HepG2 (cell line): Measurements from ENCODE around the gene NFRKB. TPM values are rescaled to one million over a fixed set of nuclear protein-coding genes. Genes with fewer than 3 reads are reported as not detected.

Source experiments
- CEBPG ChIP-seq: IDR thresholded peaks from 2 replicates; pipeline ENCODE4 v1.6.1; 2016
- EP300 ChIP-seq, 3 experiments: sonication (generic) in 1 of 3; formaldehyde crosslinking in 1 of 3; IDR thresholded peaks; 2 replicates each; pipeline versions ENCODE4 v1.5.1 to v1.6.1; 2011 to 2020; ENCODE audit warnings: low read depth in 2 of 3, low read length in 2 of 3, borderline replicate concordance in 1 of 3, improper control_type of control experiment in 1 of 3, mild to moderate bottlenecking in 1 of 3, missing genetic modification reagents in 1 of 3, moderate library complexity in 1 of 3
- FOXK1 ChIP-seq: sonication (generic); formaldehyde crosslinking; IDR thresholded peaks from 2 replicates; pipeline ENCODE4 v1.4.0; 2020; ENCODE audit warnings: low read depth, missing genetic modification reagents, borderline replicate concordance
- GATAD2A ChIP-seq: IDR thresholded peaks from 2 replicates; pipeline ENCODE4 v1.6.1; 2016
- HNF4A ChIP-seq: sonication (generic); formaldehyde crosslinking; IDR thresholded peaks from 2 replicates; pipeline ENCODE4 v1.4.0; 2020; ENCODE audit warnings: missing genetic modification reagents
- HOMEZ ChIP-seq: IDR thresholded peaks from 2 replicates; pipeline ENCODE4 v1.6.1; 2016; ENCODE audit warnings: low read depth
- IRF2 ChIP-seq: IDR thresholded peaks from 2 replicates; pipeline ENCODE4 v1.6.1; 2018; ENCODE audit warnings: missing genetic modification reagents, missing compliant biosample characterization
- KAT8 ChIP-seq: IDR thresholded peaks from 2 replicates; pipeline ENCODE4 v1.6.1; 2016; ENCODE audit warnings: missing genetic modification reagents, missing compliant biosample characterization
- KLF11 ChIP-seq: IDR thresholded peaks from 2 replicates; pipeline ENCODE4 v1.6.1; 2016; ENCODE audit warnings: missing compliant biosample characterization
- NFKBIZ ChIP-seq: IDR thresholded peaks from 2 replicates; pipeline ENCODE4 v1.6.1; 2018; ENCODE audit warnings: missing genetic modification reagents, missing compliant biosample characterization
- PBX2 ChIP-seq: IDR thresholded peaks from 2 replicates; pipeline ENCODE4 v1.6.1; 2016; ENCODE audit warnings: control low read depth
- REPIN1 ChIP-seq: sonication (generic); formaldehyde crosslinking; IDR thresholded peaks from 2 replicates; pipeline ENCODE4 v1.8.0; 2022; ENCODE audit warnings: missing genetic modification reagents, low read depth, mild to moderate bottlenecking, borderline replicate concordance
- SPEN ChIP-seq: sonication (generic); formaldehyde crosslinking; IDR thresholded peaks from 2 replicates; pipeline ENCODE4 v1.5.1; 2020; ENCODE audit warnings: low read depth, mild to moderate bottlenecking, missing genetic modification reagents
- SRSF4 ChIP-seq: fragments of 200-400 bp; formaldehyde crosslinking; IDR thresholded peaks from one replicate; pipeline ENCODE4 v1.6.1; 2018; ENCODE audit warnings: mild to moderate bottlenecking, low read depth, low read length, moderate library complexity; ENCODE audit not compliant: poor library complexity, severe bottlenecking
- ZBTB26 ChIP-seq: IDR thresholded peaks from 2 replicates; pipeline ENCODE4 v1.6.1; 2016; ENCODE audit warnings: missing compliant biosample characterization, missing genetic modification reagents, borderline replicate concordance
- ZHX1 ChIP-seq: sonication (generic); formaldehyde crosslinking; IDR thresholded peaks from 2 replicates; pipeline ENCODE4 v1.8.1; 2022; ENCODE audit warnings: low read depth, mild to moderate bottlenecking, missing genetic modification reagents
- ZNF263 ChIP-seq: sonication (generic); formaldehyde crosslinking; IDR thresholded peaks from 2 replicates; pipeline ENCODE4 v1.4.0; 2020; ENCODE audit warnings: missing genetic modification reagents
- ZNF468 ChIP-seq: sonication (generic); formaldehyde crosslinking; IDR thresholded peaks from 2 replicates; pipeline ENCODE4 v1.8.0; 2022; ENCODE audit warnings: mild to moderate bottlenecking, moderate library complexity, missing genetic modification reagents
- ZNF513 ChIP-seq: sonication (generic); formaldehyde crosslinking; conservative IDR thresholded peaks from 2 replicates; pipeline ENCODE4 v1.5.0; 2020; ENCODE audit warnings: missing genetic modification reagents
- ZNF816 ChIP-seq: sonication (generic); formaldehyde crosslinking; IDR thresholded peaks from 2 replicates; pipeline ENCODE4 v1.8.0; 2022; ENCODE audit warnings: missing genetic modification reagents, mild to moderate bottlenecking, borderline replicate concordance
- polyA plus RNA-seq, 8 experiments: library from polyadenylated mRNA; depleted of rRNA in 3 of 8; stranded (reverse) in 7 of 8; unstranded in 1 of 8; fragments of >200 nt; fragmentation: Illumina TruSeq in 4 of 8; extraction: Trizol in 4 of 8; gene quantifications; 2 replicates each; pipeline versions ENCODE4 v1.2.1 to v1.2.3, GENCODE V29; 2011 to 2016; ENCODE audit warnings: low read depth in 4 of 8, missing spikeins in 1 of 8, mixed read lengths in 1 of 8; ENCODE audit not compliant: insufficient read depth in 1 of 8
- total RNA-seq, 5 experiments: library from RNA; depleted of rRNA; stranded (reverse); fragments of >200 nt; fragmentation: Illumina TruSeq; extraction: Trizol; gene quantifications; 2 replicates each; pipeline ENCODE4 v1.2.3, GENCODE V29; 2016; ENCODE audit warnings: low read depth in 1 of 5
- TF ChIP-seq, protein P1 (sequence below): sonication (generic); formaldehyde crosslinking; IDR thresholded peaks from 2 replicates; pipeline ENCODE4 v1.5.0; 2020; ENCODE audit warnings: missing genetic modification reagents

NFRKB gene
- total and polyA plus RNA-seq, 2 of the 13 experiments (the other 11 are each of a cell fraction or from before 2014, with no cell fraction given) = 22.9 to 23.7 TPM

DNA sequence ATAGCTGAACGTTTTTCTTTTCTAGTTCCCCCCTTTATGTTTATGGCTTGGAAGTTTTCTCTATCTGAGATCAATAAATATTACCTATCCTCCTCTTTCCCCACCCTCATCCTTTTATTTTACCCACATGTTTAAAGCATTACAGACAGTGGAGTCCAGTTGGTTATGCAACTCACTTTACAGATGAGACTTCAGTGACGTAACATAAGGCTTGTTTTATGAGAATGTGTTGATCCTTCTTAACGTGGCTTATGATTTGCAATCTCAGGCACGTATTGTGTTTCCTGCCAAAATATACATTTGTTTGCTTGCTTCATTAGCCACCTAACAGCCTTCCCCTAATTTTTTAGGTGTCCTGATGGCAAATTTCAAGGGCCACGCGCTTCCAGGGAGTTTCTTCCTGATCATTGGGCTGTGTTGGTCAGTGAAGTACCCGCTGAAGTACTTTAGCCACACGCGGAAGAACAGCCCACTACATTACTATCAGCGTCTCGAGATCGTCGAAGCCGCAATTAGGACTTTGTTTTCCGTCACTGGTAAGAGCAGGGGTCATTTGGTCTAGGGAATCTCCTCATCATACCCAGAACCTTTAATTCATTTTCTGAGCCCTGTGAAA, 43.1 kb downstream of the NFRKB start (continued):
- TF ChIP-seq ZNF513 (no peak), CEBPG (peak; percentile 41; the same call in 1 of the 2 replicates), ZHX1 (CRISPR knock-in tag) (no peak), SRSF4 (no peak), ZNF816 (CRISPR knock-in tag) (no peak), REPIN1 (CRISPR knock-in tag) (no peak), PBX2 (no peak), NFKBIZ (CRISPR knock-in tag) (no peak), GATAD2A (peak; percentile 41), ZNF263 (no peak), FOXK1 (no peak), HNF4A (no peak), SPEN (no peak), IRF2 (CRISPR knock-in tag) (no peak), KAT8 (no peak), EP300 (IDR thresholded peaks at IDR 0.05; ENCODE audit: low read depth in 2 of 2, low read length in 2 of 2) (no peak), EP300 (CRISPR knock-in tag; IDR thresholded peaks at IDR 0.05; ENCODE audit: borderline replicate concordance) (no peak), ZNF468 (no peak), ZBTB26 (CRISPR knock-in tag) (no peak), HOMEZ (no peak), KLF11 (CRISPR knock-in tag) (no peak)
- TF ChIP-seq, protein P1, sequence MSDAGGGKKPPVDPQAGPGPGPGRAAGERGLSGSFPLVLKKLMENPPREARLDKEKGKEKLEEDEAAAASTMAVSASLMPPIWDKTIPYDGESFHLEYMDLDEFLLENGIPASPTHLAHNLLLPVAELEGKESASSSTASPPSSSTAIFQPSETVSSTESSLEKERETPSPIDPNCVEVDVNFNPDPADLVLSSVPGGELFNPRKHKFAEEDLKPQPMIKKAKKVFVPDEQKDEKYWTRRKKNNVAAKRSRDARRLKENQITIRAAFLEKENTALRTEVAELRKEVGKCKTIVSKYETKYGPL (CRISPR knock-in tag) = 0 out of 2 replicates have a peak, but pooled peaks have one; percentile 34
